ENCODE data around the gene MCOLN1.

Gene MCOLN1

DNA sequence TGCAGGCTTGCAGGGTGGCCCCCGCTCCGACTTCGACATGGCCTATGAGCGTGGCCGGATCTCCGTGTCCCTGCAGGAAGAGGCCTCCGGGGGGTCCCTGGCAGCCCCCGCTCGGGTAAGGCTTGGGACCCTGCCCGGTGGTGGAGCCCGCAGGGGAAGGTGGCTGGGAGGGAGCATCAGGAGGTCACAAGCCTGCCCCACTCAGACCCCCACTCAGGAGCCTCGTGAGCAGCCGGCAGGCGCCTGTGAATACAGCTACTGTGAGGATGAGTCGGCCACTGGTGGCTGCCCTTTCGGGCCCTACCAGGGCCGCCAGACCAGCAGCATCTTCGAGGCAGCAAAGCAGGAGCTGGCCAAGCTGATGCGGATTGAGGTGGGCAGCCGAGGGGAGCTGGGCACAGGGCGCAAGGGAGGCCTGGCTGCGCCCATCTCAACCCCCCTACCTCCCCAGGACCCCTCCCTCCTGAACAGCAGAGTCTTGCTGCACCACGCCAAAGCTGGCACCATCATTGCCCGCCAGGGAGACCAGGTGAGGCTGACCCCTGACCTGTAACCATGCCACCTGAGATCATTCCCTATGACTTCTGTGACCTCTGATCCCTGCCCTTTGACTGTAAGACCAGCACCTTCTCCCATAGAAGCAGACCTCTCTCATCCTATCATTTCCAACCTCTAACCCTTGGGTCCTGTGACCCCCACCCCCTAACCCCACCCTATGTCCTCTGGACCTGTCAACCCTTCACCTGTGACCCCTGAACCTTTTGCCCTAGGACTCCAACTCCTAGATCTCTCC is 20.3 kb downstream of the MCOLN1 start:
- DNase-seq (ENCODE audit: low read depth), result no peak
- H3K4me3 ChIP-seq (ENCODE audit: control insufficient read depth, low read depth, low read length), result no peak overlapping the region
- TF ChIP-seq, protein P1, sequence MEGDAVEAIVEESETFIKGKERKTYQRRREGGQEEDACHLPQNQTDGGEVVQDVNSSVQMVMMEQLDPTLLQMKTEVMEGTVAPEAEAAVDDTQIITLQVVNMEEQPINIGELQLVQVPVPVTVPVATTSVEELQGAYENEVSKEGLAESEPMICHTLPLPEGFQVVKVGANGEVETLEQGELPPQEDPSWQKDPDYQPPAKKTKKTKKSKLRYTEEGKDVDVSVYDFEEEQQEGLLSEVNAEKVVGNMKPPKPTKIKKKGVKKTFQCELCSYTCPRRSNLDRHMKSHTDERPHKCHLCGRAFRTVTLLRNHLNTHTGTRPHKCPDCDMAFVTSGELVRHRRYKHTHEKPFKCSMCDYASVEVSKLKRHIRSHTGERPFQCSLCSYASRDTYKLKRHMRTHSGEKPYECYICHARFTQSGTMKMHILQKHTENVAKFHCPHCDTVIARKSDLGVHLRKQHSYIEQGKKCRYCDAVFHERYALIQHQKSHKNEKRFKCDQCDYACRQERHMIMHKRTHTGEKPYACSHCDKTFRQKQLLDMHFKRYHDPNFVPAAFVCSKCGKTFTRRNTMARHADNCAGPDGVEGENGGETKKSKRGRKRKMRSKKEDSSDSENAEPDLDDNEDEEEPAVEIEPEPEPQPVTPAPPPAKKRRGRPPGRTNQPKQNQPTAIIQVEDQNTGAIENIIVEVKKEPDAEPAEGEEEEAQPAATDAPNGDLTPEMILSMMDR (IDR thresholded peaks at IDR 0.05; ENCODE audit: control insufficient read depth, insufficient read depth, low read depth, low read length, missing control alignments), result no peak

DNA sequence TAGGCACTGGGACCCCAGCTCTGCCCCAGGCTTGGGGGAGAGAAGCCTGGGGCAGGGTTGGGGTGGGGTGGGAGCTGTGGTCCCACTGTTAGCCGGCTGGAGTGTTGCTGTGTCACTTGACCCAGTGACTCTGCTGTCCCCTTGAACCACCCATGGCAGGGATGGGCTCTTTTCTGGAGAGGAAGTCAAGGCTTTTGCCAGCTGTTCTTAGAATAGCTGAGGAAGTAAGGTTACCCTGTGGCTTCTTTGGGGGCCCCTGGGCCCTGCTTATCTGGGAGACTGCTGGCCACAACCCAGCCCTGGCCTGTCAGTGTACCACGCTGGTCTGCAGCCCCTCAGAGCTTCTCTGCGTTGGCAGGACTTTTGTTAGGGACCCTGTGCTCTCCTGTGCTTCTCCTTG is 22.2 kb downstream of the MCOLN1 start:
- TF ChIP-seq, protein P1 (IDR thresholded peaks at IDR 0.05; ENCODE audit: control insufficient read depth, insufficient read depth, low read depth, low read length, missing control alignments), result no peak
- no peak for DNase-seq (ENCODE audit: low read depth)
- no peak overlapping the region for H3K4me3 ChIP-seq (ENCODE audit: control insufficient read depth, low read depth, low read length)

DNA sequence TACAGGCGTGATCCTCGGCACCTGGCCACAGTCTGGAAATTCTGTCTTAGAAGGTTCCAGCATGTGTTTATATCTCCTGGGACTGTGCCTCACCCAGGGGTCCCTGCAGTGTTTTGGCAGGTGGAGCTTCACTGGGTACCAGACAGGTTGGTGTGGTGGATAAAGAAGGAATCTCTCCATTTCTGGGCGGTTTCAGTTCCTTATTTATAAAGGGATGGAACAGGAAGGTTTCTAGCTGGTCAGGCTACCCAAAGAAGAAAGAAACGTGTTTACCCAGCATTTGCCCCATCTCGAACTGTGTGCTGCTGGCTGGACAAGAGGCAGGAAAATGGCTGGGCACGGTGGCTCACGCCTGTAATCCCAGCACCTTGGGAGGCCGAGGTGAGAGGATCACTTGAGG is 22.9 kb downstream of the MCOLN1 start:
- TF ChIP-seq, protein P1 (IDR thresholded peaks at IDR 0.05; ENCODE audit: control insufficient read depth, insufficient read depth, low read depth, low read length, missing control alignments), result no peak
- H3K4me3 ChIP-seq (ENCODE audit: control insufficient read depth, low read depth, low read length), result no peak overlapping the region
- DNase-seq (ENCODE audit: low read depth), result no peak

DNA sequence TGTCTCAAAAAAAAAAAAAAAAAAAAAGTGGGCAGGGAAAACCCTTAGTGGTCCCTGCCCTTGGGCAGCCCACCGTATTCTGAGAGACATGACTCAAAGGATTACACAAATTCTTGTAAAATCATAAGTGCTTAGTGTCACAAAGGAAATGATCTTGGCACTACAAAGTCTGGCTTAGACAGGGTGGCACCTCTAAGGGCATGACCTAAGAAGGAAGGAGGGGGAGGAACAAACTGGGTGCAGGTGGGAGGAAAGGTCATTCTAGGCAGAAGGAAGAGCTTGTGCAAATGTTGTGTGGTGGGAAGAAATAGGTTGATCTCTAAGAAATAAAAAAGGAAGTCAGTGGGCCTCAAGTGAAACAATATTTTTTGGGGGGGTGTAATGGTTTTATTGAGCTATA is 23.5 kb downstream of the MCOLN1 start:
- TF ChIP-seq, protein P1 (IDR thresholded peaks at IDR 0.05; ENCODE audit: control insufficient read depth, insufficient read depth, low read depth, low read length, missing control alignments), result no peak
- DNase-seq (ENCODE audit: low read depth), result no peak
- no peak overlapping the region for H3K4me3 ChIP-seq (ENCODE audit: control insufficient read depth, low read depth, low read length)

- TF ChIP-seq, protein P1 (IDR thresholded peaks at IDR 0.05; ENCODE audit: control insufficient read depth, insufficient read depth, low read depth, low read length, missing control alignments), result no peak
- no peak for DNase-seq (ENCODE audit: low read depth)
- no peak overlapping the region for H3K4me3 ChIP-seq (ENCODE audit: control insufficient read depth, low read depth, low read length)
Measured at GRCh38 chr19:7547159-7547558, 24.7 kb downstream of the MCOLN1 start.

DNA sequence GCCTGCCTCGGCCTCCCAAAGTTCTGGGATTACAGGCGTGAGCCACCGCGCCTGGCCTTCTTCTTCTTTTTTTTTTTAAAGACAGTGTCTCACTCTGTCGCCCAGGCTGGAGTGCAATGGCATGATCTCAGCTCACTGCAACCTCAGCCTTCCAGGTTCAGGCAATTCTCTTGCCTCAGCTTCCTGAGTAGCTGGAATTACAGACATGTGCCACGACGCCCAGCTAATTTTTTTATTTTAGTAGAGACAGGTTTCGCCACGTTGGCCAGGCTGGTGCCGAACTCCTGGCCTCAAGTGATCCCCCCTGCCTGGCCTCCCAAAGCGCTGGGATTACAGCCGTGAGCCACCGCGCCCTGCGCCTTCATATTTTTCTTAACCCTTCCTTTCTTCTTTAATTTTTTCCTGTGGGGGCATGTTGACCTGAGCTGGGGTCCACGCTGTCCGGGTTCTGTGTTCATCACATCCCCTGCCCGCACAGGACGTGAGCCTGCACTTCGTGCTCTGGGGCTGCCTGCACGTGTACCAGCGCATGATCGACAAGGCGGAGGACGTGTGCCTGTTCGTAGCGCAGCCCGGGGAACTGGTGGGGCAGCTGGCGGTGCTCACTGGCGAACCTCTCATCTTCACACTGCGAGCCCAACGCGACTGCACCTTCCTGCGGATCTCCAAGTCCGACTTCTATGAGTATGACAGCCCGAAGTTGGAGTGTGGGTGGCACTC is 27.2 kb downstream of the MCOLN1 start:
- TF ChIP-seq, protein P1 (IDR thresholded peaks at IDR 0.05; ENCODE audit: control insufficient read depth, insufficient read depth, low read depth, low read length, missing control alignments), result no peak
- no peak overlapping the region for H3K4me3 ChIP-seq (ENCODE audit: control insufficient read depth, low read depth, low read length)

More for the DNA sequence above, 27.2 kb downstream of the MCOLN1 start:
- no peak for DNase-seq (ENCODE audit: low read depth)

All from AG09309 (cell line).